ENCODE results near the gene FAM53B.

FAM53B gene

DNA sequence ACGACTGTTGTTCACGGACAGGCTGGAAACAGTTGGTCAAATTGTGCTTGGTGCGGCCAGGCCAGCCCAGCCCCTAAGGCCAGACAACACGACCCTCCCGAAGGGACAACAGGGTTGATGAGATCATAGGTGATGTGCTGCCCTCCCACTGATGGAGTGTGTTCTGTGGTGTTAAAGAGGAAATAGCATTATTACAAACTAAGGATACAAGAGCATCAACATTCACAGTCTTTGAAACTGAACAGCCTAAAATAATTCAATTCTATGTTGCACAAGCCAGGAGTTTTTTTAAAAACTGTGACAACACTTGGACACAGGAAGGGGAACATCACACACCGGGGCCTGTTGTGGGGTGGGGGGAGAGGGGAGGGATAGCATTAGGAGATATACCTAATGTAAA lies 87.6 kb downstream of the FAM53B start:
- in situ Hi-C loops (cut with MboI; ENCODE audit: low pct_unique_long_range_greater_than_20kb, low sequenced_read_pairs, unreplicated experiment) = no loop called here
- DNase-seq (ENCODE audit: low spot score) = no peak
- TF ChIP-seq, protein P1, sequence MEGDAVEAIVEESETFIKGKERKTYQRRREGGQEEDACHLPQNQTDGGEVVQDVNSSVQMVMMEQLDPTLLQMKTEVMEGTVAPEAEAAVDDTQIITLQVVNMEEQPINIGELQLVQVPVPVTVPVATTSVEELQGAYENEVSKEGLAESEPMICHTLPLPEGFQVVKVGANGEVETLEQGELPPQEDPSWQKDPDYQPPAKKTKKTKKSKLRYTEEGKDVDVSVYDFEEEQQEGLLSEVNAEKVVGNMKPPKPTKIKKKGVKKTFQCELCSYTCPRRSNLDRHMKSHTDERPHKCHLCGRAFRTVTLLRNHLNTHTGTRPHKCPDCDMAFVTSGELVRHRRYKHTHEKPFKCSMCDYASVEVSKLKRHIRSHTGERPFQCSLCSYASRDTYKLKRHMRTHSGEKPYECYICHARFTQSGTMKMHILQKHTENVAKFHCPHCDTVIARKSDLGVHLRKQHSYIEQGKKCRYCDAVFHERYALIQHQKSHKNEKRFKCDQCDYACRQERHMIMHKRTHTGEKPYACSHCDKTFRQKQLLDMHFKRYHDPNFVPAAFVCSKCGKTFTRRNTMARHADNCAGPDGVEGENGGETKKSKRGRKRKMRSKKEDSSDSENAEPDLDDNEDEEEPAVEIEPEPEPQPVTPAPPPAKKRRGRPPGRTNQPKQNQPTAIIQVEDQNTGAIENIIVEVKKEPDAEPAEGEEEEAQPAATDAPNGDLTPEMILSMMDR (IDR thresholded peaks at IDR 0.05; ENCODE audit: extremely low read depth, insufficient read depth, missing control alignments) = no peak

DNA sequence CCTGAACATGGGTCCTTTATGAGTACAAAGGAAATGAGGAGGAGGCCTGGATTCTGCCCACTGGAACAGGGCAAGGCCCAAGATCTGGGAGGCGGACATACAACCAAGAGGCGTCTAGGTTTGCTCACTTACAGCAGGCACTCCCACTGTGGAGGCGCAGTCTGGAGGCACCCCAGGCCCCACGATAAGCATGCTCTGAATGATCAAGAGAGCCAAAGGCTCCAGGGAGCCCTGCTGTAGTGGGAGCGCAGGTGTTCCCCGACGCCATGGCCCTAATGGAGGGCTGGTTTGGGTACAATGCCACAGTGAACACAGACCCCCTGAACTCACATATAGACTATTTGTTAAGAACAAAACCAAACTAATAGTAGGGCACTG lies 88.1 kb downstream of the FAM53B start:
- no peak for DNase-seq (ENCODE audit: low spot score)
- TF ChIP-seq, protein P1 (IDR thresholded peaks at IDR 0.05; ENCODE audit: extremely low read depth, insufficient read depth, missing control alignments) = no peak
- in situ Hi-C loops (cut with MboI; ENCODE audit: low pct_unique_long_range_greater_than_20kb, low sequenced_read_pairs, unreplicated experiment) = no loop called here

DNA sequence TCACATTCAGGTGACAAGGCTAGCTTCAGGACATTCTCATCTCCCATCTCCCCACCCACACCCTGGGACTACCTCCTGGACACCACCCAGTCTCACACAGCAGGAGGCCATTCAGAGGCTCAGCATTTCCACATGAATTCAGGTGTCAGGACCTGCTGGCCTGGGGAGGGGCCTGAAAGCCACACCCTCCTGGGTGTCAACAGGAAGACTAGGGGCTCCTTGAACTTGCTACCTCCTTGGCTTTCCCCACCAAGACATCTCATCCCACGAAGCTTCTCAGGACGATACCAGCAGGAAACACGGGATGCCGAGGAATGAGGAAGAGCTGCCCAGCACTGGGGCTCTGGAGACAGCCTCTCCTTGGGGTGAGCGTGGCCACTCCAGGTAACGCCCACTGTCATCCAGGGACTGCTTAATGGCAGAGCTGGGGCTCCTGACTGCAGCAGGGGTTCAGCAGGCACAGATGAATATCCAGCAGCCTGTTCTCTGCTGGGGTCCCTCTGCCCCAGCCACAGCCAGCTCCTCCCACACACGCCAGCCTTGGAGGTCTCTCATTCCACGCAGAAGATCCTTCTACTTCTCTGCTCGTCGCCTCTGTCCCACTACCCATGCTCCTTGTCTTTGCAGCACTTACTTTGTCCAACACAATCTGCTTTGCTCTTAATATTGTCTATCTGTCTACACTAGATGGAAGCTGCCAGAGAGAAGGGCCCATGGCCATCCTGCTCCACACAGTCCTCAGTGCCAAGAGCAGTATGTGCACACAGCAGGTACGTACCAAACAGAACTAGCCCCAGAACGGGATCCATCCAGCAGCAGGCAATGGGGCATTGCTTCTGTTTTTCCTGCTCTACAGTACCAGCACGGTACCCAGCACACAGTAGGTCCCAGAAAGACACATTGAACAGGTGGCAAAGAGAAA lies 88.7 kb downstream of the FAM53B start:
- in situ Hi-C loops (cut with MboI; ENCODE audit: low pct_unique_long_range_greater_than_20kb, low sequenced_read_pairs, unreplicated experiment) = no loop called here
- no peak for DNase-seq (ENCODE audit: low spot score)
- TF ChIP-seq, protein P1 (IDR thresholded peaks at IDR 0.05; ENCODE audit: extremely low read depth, insufficient read depth, missing control alignments) = no peak

DNA sequence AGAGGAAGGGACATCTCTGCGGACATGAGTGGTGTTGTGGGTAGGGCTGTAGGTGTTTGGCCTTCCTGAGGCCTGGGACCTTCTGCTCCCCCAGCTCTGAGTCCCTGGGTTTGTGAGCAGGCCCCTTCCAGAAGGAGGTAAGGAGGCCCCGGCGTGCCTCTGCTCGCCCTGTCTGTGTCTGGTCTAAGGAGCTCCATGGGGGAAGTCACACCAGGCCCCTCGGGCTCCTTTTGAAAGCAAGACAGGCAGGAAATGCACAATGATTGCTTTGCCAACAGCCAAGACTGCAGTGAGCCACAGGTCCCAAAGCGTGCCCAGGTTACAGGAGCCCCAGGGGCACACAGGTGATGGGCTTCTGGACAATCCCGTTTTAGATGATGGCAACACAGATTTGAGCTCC lies 89.5 kb downstream of the FAM53B start:
- TF ChIP-seq, protein P1 (IDR thresholded peaks at IDR 0.05; ENCODE audit: extremely low read depth, insufficient read depth, missing control alignments) = no peak
- in situ Hi-C loops (cut with MboI; ENCODE audit: low pct_unique_long_range_greater_than_20kb, low sequenced_read_pairs, unreplicated experiment) = no loop called here
- no peak for DNase-seq (ENCODE audit: low spot score)

DNA sequence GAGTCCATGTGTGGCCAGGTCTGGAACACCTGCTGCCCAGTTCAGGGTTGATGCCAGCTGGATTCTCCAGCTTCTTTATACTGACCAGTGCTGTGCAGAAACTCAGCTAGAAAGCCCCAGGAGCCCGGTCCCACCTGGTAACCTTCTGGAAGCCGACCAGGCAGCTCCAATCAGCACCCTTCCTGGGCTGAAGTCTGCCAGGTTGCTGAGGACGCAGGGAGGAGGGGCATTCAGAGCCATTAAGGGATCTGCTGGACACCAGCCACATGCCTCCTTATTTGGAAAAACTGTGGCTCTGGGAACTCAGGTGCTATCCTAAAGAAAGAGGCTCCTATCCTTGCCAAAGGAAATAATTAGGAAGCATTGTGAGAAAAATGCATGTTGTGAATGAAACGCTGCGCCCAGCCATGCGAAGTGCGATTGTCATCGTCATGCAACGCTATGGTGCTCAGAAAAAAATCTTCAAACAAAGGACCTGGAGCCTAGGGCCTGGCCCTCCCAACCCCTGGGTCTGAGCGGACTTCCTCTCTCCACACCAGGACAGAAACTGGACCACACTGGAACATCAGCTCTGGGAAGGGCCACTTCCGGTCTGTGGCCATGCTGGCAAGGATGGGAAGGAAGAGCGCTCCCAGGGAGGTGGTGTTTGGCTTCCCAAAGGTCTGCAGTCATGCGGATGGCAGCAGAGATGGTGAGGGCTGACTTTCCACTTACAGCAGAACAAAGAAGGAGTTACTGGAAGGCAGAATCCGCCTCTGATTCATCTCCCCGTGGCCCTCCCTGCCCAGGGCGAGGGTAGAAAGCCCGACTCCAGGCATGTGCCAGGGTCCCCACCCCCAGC lies 90.1 kb downstream of the FAM53B start:
- DNase-seq (ENCODE audit: low spot score) = no peak
- in situ Hi-C loops (cut with MboI; ENCODE audit: low pct_unique_long_range_greater_than_20kb, low sequenced_read_pairs, unreplicated experiment) = no loop called here
- TF ChIP-seq, protein P1 (IDR thresholded peaks at IDR 0.05; ENCODE audit: extremely low read depth, insufficient read depth, missing control alignments) = no peak

DNA sequence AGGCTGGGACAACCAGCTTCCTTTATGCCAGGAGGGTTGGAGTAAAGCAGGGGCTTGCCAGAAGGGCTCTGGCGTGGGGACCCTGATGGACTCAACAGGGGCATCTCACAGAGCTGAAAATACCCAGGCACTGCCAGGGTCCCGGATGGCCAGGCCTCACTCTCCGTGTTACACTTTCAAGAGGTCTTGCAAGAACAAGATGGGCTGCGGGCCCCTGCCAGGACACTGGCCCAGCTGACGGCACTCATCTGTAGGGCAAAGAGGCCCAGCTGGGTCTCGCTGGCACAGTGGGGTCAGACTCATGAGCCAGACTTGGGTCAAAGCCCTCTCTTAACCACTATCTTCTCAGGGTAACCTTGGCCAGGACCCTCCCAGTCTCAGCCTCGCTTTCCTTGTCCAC lies 90.9 kb downstream of the FAM53B start:
- DNase-seq (ENCODE audit: low spot score) = no peak
- TF ChIP-seq, protein P1 (IDR thresholded peaks at IDR 0.05; ENCODE audit: extremely low read depth, insufficient read depth, missing control alignments) = no peak
- in situ Hi-C loops (cut with MboI; ENCODE audit: low pct_unique_long_range_greater_than_20kb, low sequenced_read_pairs, unreplicated experiment) = no loop called here
